ENCODE results near the gene ATL2.
"Not testable (repeated sequence)": the region's sequence is repeated elsewhere in the genome, so short reads cannot be mapped to it uniquely, and the experiment has no call there.

ATL2 gene

GRCh38 chr2:38415728-38416291, 38.7 kb upstream of the ATL2 start (continued):
- no peak for TF ChIP-seq ZNF623 (tag by site-specific recombination; IDR thresholded peaks at IDR 0.05)

GRCh38 chr2:38415023-38415422, 38.0 kb upstream of the ATL2 start:
- no peak overlapping the region for H3K4me3 ChIP-seq (ENCODE audit: low read depth, low read length)
- H3K9me3 ChIP-seq (ENCODE audit: control insufficient read depth, insufficient read depth, low read depth, low read length): no peaks in the 10 kb centered on the region
- ChIA-PET CTCF (no interaction called here), POLR2A (no interaction called here)
- no peaks in the 10 kb centered on the region for H3K36me3 ChIP-seq (ENCODE audit: control insufficient read depth in 2 of 2, insufficient read depth in 1 of 2, low read length in 2 of 2)
- TF ChIP-seq ZNF626 (tag by site-specific recombination; IDR thresholded peaks at IDR 0.05): no peak
- no peak for TF ChIP-seq ZSCAN5A (tag by site-specific recombination; IDR thresholded peaks at IDR 0.05)
- TF ChIP-seq ZBTB48 (tag by site-specific recombination; IDR thresholded peaks at IDR 0.05): no peak
- TF ChIP-seq ZXDB (tag by site-specific recombination; IDR thresholded peaks at IDR 0.05): no peak
- no peak for TF ChIP-seq ZSCAN23 (tag by site-specific recombination; IDR thresholded peaks at IDR 0.05)
- no peak for TF ChIP-seq REST (tag by site-specific recombination; IDR thresholded peaks at IDR 0.05)
- TF ChIP-seq ZNF654 (tag by site-specific recombination; IDR thresholded peaks at IDR 0.05; ENCODE audit: low read depth): no peak
- TF ChIP-seq ZNF133 (tag by site-specific recombination; IDR thresholded peaks at IDR 0.05): no peak
- TF ChIP-seq ZNF473 (tag by site-specific recombination; IDR thresholded peaks at IDR 0.05): no peak
- no peak for TF ChIP-seq HOXA7 (CRISPR knock-in tag; IDR thresholded peaks at IDR 0.05; ENCODE audit: borderline replicate concordance)
- TF ChIP-seq ZNF433 (tag by site-specific recombination; IDR thresholded peaks at IDR 0.05; ENCODE audit: low read depth): no peak
- TF ChIP-seq ZNF266 (tag by site-specific recombination; IDR thresholded peaks at IDR 0.05; ENCODE audit: low read depth): no peak
- TF ChIP-seq GLI2 (tag by site-specific recombination; IDR thresholded peaks at IDR 0.05; ENCODE audit: borderline replicate concordance, low read depth): no peak
- TF ChIP-seq ZNF623 (tag by site-specific recombination; IDR thresholded peaks at IDR 0.05): no peak
- no peak for TF ChIP-seq ZNF184 (tag by site-specific recombination; IDR thresholded peaks at IDR 0.05)
- no peak for TF ChIP-seq ZNF366 (tag by site-specific recombination; conservative IDR thresholded peaks at IDR 0.05)
- H3K4me1 ChIP-seq (ENCODE audit: control insufficient read depth, insufficient read depth, low read length): no peaks in the 10 kb centered on the region
- H3K27ac ChIP-seq (ENCODE audit: extremely low read depth, low read depth, low read length): no peak overlapping the region

GRCh38 chr2:38412235-38412871, 35.3 kb upstream of the ATL2 start:
- POLR2A ChIA-PET; H3K9me3 ChIP-seq (ENCODE audit: control insufficient read depth, insufficient read depth, low read depth, low read length); H3K36me3 ChIP-seq (ENCODE audit: control insufficient read depth in 2 of 2, insufficient read depth in 1 of 2, low read length in 2 of 2); CTCF ChIA-PET; H3K27ac ChIP-seq (ENCODE audit: extremely low read depth, low read depth, low read length); H3K4me3 ChIP-seq (ENCODE audit: low read depth, low read length); H3K4me1 ChIP-seq (ENCODE audit: control insufficient read depth, insufficient read depth, low read length): not testable (repeated sequence)
- peak; percentile 95 for TF ChIP-seq SETDB1 (IDR thresholded peaks at IDR 0.05; ENCODE audit: insufficient read length, low read length)

Measured in HEK293 (cell line).